Measurements from ENCODE around the gene IHH.

IHH gene

DNA sequence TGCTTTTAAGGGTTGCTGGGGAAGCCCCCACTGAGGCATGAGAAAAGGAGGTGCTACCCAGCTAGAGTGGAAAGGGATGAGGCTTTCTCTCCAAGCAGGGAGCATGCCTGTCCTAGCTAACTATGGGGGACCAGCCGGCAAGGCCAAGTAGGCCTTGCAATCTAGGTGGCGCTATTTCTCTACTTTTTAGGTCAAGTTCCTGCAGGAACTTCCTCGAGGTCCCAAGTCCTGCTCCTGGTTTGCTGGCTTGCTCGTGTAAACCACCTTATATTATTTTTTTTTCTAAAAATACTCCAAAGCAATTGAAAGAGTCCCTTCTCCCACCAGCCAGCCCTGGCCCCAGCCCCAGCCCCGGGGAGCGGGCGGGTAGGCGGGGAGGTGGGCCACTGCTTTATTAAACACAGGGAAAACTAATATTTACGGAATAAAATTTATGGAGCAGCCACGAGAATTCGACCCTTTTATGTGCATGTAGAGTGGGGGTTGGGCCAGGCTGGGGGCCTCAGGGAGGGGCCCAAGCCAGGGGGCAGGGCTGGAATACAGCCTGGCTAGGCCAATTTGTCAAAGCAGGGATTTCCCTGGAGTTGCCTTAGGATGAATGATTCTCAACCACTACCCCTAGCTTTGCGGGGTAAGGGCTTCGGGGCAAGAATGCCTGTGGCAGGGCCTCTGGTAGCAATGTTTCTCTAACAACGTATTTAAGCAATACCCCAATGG lies 12.8 kb upstream of the IHH start:
- DNase-seq: peak; percentile 72

DNA sequence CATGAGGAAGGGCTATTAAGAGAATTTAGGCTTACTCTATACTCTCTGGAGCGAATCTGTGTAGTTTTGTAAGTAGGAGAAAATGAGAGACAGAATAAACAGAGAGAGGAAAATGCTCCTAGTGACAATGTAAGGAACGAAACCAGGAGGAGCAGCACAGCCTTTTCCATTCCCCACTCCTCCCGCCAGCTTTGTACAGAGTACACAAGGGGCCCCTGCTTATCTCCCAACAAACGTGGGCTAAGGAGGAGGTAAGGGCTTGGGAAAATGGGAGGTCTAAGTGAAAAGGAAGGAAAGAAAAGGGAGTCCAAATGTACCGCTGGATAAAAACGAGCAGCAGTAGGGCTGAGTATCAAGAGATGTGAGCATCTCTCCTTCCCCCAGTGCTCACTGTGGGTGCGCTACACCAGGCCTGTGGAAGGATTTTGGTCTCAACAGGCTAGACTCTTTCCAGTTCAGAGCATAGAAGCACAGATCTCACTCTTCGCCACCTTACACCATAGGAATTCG lies 12.1 kb upstream of the IHH start:
- DNase-seq: no peak

DNA sequence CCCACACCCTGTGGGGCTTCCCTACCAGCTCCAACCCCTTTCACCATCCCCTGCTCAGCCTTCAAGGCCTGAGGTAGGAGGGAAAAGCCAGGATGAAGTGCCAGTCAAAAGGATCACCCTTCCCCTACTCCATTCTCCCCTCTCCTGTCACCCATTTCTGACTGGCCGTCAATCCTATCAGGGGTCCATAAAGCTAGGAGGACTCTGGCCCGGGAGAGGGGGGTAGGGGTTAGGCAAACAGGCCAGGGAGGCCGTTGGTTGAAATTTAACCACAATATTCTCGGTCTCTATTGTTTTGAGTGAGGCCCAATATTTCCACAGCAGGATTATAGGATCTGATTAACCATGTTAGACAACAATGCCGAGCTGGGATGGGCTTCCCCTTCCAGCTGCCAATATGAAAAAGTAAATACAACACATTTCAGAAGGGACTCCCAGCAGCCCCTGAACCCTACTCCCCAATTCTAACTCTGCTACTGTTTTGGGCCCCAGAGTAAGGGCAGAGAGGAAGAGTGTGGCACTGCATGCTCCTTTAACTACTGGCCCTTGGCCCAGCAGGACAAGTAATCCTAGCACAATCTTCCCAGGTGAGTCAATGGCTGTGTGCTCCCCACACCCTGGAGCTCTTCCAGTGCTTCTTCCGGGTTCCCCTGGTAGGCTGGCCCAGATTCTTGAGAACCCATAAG lies 10.6 kb upstream of the IHH start:
- DNase-seq: no peak

DNA sequence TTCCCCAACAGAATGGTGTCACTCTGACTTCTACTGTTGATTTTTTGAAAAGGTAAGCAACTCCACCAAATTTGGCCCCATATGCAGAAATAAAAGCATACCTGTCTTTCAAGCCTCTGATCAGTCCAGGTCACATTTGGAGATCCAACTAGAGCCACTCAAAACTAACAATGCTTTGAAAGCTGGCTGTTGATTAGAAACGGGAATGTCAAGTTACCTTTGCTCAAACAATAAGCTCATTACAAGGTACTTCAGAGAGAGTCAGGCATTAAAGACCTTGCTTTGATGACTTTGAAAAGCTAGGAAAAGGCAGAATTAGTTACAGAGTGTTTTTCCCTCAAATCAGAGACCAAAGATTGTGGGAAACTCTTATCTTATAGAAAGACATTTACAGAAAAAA lies 4.8 kb upstream of the IHH start:
- no peak for DNase-seq

DNA sequence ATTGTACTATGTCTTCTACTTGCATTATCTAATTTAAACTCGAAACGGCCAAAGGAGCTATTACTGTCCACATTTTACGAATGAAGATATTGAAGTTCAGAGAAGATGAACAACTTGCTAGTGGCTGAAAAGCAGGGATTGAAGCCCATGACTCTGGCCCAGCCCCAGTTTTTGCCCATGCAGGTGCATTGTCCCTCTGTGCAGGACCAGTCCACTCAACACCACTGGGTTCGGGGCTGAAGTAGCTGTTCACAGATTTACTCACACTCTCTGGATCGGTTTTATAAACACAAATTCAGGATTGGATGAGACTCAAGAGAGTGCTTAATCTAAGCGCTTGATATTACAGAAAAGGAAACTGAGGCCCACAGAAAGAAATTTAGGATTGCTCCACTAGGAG lies 1.4 kb upstream of the IHH start:
- no peak for DNase-seq

DNA sequence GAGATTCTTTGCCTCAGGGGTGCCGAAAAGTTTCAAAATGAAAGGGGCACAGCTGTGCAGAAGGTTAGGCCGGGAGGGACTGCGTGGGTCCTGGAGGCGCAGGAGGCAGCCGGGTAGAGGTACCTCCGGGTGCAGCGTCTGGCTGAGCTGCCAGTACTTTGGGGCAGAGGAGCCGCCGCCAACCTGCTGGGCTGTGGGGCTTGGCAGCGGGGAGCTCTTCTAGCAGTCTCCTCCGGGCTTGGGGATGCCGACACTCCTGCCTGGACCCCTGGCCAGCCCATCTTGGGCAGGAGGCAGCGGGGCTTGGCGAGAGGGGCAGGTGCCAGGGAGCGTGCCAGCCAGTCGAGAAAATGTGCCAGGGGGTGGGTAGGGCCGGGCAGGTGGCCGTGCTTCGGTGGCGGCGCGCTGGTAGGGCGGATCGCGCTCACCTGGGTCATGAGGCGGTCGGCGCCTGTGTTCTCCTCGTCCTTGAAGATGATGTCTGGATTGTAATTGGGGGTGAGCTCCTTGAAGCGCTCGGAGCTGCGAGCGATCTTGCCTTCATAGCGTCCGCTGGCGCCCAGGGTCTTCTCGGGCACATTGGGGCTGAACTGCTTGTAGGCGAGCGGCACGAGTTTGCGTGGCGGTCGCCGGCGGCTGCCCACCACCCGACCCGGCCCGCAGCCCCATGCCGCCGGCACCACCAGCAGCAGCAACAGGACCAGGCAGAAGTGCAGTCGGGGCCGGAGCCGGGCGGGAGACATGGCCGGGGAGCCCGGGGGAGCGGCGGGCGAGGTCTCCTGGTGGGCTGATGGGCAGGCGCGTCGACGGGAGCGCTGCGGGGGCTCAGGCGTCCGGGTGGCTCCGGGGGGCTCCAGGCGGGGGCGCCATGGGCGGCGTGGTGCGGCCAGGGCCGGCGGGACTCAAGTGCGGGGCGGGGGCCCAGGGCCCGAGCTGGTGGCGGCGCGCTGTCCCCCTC lies 717 bp downstream of the IHH start:
- peak; percentile 20 for DNase-seq

DNA sequence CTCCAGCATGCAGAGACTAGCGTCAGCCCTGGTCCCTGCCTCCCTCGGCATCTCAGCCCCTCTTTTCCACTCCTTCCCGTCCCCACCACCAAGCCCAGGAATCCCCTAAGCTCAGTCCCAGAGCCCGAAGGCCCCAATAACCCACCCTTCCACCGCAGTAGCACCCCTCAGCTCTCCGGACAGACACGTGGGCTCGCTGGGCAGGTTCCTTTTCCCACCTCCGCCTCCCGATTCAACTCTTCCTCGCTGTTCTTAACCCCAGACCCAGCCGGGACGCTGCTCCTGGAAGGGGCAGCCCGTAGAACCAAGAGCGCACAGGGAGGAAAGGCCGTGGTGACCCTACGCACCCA lies 1.4 kb downstream of the IHH start:
- DNase-seq: no peak

DNA sequence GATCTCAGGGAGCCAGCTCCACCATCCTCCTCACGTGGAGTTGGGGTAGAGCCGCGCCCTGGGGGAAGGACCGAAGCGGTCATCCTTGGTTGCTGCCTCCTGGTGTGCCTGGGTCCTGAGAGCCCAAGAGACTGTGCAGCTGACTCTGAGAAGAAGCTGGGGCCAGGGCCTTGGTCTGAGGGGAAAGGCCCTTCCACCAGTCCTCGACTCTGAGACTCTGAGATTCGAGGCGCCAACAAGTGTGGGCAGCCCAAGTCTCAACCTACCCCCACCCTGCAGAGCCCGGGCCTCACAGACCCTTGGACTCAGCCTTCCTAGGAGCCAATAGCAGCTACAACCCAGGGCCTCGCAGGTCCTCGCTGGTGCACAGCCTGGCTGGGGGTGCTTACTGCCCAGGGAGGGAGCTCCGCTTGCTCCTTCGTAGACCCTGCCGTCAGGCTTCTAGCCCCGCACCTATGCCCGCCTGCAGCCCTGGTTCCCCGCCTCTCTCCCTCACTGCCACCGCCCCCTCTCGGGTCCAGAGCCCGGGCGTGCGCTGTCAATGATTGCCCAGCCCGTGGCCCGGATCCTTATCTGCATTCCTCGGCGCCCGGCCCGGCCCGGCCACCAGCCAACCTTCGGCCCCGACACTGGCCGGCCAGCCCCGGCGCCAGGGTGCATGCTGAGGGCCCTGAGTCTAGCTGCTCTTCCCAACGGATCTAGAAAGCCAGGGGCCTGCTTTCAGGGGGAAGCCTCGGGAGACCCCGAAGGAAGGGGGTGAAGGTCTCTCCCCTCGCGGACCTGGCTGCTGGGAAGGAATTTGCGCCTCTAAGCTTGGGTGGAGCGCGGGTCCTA lies 2.0 kb downstream of the IHH start:
- no peak for DNase-seq

DNA sequence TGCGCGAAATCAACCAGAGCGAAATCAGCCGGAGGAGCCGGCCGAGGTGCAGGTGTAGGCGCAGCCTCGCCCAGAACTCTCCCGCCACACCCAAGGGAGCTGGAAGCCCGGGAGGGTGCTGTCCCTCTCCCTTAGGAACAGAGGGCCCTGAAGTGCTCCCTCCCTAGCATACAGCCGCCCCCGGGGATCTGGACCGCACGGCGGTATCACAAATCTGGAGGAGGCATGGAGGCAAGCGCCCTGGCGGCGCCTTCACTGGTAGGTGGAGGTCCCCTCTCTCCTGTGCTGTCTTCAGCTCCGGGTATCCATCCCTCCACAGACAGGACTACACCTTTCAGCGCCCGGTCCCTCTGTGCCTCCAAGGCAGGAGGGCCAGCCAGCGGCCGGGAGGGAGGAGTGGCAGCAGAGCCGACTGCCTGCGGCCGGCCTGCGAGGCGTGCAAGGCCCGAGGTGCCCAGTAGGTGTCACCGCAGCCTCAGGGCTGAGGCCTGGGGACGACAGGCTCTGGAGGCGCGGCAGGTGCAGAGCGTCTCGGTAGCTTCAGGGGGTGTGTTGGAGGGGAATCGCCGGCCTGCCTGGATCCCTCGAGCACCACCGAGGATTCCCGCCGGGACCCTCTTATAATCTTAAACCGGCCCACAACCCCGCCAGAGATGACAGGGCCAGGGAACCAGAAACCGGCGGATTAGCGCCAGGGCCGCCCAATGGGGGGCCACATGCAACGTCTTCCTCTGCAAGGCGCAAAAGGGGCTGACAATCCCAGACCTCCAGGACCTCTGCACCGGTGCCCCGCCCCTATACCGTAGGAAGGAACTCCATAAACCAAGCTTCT lies 2.8 kb downstream of the IHH start:
- peak; percentile 74 for DNase-seq

DNA sequence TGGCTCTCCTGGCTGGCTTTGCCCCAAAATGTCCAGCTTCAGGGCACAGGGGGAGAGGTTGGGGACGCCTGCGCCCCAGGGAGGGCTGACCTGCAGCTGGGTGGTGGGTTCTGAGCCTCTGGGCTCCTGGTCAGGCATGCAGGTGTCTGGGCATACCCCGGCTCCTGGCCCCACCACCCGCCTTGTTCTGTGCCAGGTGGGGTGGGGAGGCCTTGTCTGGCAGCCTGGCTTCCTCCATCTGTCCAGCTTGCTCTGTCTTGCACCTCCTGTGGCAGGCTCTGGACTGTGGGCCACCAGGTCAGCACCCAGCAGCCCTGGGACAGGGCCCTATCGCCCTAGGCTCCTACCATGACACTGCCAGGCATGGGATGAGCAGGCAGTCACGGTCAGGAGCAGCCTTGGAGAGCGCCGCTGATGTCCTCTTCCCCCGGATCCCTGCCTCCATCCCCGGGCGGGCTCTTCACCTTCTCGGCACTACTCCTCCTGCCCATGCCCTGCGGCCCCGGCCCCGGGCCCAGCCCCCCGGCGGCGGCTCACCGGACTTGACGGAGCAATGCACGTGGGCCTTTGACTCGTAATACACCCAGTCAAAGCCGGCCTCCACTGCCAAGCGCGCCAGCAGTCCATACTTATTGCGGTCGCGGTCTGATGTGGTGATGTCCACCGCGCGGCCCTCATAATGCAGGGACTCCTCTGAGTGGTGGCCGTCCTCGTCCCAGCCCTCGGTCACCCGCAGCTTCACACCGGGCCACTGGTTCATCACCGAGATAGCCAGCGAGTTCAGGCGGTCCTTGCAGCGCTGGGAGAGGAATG lies 3.6 kb downstream of the IHH start:
- DNase-seq: no peak

DNA sequence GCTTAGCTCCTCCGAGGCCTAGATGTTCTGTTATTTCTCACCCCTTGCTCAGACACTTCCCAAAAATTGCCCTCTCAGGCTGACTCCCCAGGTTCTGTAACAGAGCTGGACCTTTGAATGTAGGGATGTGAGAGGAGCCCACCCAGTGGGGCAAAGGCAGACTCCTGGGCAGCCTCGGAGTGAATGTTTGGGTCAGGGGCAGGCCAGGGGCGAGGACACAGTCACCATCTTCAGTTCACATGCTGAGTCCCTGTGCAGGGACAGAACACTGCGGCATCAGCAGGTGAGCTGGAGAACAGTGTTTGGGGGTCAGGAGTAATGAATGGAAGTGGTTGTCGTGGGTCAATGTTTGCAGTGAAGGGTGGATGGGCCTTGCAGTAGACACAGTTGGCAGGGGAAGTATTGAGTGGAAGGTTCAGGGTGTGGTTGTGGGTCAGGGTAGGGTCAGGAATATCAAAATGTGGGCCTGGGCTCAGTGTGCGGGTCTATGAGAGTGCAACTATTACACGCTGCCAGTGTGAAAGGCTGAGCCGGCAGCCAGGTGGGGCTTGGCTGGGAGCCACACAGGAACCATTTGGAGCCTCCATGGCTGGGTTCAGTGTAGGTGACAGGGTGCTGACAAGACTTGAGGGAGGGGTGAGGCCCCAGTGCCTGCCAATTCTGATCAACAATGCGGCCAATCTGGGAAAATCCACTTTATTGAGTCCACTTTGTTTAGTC lies 4.4 kb downstream of the IHH start:
- peak; percentile 28 for DNase-seq

DNA sequence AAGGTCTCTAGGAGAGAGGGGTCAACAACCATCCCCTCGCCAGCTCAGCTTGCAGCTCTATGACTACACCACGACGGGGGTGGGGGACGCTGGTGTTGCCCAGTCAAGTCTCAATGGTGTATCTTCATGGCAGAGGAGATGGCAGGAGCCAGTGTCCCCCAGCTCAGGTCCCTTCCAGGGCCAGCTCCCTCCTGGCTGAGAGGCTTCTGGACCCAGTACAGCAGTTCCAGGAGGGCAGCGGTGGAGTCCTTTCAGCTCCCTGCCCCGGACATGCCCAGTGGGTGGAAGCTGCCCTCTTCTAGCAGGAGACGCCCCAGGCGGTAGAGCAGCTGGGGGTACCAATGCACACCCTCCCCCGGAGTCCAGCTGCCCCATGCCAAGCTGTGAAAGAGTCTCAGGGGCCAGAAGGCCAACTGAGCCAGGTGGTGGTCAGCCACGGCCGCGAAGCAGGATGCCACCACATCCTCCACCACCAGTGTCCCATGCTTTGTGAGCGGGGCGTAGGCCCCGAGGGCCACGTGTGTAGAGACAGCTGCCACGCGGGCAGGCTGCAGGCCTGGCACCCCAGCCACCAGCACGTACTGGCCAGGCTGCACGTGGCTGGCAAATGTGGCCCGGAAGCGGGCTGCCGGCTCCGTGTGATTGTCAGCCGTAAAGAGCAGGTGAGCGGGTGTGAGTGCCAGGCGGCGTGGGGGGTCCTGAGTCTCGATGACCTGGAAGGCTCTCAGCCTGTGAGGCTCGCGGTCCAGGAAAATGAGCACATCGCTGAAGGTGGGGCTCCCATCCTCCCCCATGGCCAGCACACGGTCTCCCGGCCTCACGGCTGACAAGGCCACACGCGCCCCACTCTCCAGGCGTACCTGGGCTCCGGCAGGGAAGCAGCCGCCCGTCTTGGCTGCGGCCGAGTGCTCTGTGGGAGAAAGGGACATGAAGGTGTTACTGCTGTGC lies 5.5 kb downstream of the IHH start:
- DNase-seq: no peak

DNA sequence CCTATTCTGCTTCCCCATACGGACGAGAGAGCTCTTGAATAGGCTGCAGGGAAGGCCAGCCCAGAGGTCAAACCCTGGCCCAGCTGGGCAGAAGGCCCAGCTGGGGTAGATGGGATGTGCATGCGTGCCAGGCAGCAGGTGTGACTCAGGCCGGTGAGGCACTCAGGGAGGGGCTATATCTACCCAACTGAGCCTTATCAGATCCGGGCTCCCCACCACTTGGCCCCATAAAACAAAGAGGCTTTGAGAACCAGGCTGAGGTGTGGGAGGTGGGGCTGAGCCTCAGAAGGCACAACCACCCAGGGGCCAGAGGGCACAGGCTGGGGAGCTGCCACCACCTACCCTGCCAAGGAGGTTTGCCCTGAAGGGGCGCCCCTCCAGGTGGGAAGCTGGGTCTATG lies 11.4 kb downstream of the IHH start:
- no peak for DNase-seq

DNA sequence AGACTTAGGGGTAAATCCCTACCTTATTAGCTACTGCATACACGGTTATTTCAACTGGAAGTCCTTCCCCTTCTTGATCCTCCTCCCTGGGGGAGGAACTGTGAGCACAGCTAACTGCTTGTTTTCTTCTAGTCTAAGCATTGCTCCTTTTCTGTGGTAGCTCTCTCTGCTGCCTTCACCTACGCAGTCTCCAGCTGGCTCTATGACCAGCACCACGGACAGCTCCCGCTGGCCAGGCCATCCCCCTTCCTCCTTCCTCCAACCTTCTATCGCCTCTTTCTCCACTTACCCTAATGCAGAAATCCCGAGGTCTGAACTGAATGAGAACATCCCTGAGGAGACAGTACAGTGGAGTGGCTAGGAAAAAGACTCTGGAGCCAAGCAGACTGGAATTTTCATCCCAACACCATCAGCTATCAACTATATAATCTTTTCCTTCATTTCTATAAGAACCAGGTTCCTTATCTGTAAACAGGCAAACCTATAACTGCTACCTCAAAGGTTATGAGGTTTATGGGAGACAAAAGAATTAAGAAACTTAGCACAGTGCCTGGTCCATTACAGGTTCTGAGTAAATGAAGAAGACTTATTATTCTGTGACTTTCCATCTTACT lies 14.7 kb downstream of the IHH start:
- no peak for DNase-seq

DNA sequence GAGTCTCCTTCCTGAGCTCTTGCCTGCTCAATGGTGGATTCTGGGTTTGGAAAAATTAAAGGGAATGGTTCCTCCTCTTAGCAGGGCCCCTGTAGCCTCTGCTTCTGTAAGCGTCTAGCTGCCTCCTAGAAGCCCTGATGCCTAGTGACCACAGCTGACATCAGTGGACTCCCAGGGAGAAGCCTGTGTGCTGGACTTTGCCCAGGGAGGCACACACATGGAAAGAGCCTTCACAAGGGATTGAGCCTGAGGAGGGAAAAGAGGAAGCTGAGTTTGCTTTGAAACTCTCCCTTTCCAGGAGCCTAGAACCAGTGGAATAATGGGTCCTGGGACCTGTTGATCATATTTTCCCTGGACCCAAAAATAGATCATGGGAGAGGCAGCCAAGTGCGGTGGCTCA lies 18.0 kb downstream of the IHH start:
- DNase-seq: no peak

DNA sequence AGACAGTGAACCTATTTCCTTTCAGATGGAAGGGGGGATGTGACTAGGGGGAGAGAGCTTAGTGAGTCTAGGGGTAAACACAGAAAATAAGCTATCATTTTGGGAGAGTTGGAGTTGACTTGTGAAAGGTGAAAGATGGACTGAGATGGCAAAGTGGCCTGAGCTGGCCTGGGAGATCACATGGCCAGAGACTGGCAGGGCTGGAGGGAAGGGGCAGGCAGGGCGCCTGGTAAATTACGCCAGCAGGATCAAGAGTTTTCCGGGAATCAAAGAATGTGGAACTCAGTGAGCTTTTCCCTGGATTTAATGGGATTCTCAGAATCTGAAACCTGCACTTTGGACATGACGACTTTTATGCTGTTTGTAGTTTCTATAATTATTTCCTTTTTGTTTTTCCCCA lies 18.6 kb downstream of the IHH start:
- no peak for DNase-seq

DNA sequence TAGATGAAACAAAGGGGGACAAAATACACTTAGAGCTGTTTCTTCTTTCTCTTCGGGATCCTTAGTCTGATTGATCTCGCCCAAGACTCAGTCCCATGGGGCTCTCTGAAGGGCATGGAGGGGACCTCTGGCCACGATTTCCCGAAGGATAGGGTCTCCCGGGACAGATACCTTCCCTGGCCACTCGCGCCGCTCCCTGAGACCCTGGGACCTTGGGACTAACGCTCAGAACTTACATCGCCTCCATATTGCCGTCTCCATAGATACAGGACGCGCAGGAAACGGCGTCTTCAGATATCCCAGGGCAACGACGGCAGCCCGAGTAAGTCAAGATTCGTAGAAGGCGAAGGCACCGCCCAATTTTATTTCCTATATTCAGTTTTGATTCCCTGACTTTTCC lies 19.5 kb downstream of the IHH start, which contains the start of gene CFAP65:
Gene CFAP65, minus strand, starts transcription at position 265 of the 400 bp plus-strand sequence. CDS start 2,468 bp downstream, outside the sequence.
- DNase-seq: peak; percentile 65

DNA sequence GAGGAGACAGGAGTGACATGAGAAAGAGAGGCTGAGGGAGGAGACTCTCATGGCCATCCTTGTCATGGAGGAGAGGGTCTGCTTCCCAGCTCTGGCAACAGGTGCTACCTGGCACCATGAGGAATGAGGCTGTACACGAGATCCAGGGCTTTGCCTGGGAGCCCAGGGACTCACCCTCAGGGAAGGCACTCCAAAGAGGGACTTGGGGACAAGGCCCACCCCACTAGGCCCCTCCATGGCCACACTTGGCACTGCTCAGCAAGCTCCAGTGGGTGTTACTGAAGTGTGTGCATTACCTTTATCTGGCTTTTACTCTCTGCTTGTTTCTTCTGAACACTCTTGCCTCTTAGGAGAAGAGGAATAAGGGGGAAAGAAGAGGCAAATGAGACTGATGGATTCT lies 22.1 kb downstream of the IHH start:
- no peak for DNase-seq

All from NCI-H69 (cell line).